Osteoblast (primary cell): Measurements from ENCODE around the gene TEDC2. TPM values are rescaled to one million over a fixed set of nuclear protein-coding genes. Genes with fewer than 3 reads are reported as not detected.

Experiments
- DNase-seq: peaks from one replicate; pipeline ENCODE4 v3.0.0; 2011; ENCODE audit warnings: low spot score, mixed read lengths; ENCODE audit not compliant: insufficient read length; ENCODE audit errors: missing footprints
- H2AFZ ChIP-seq: 2 replicates; pipeline ENCODE4 v1.6.0; 2011; ENCODE audit warnings: mild to moderate bottlenecking, low read length
- H3K27ac ChIP-seq: 2 replicates; pipeline ENCODE4 v1.5.1; 2011; ENCODE audit warnings: mild to moderate bottlenecking, low read depth, low read length, moderate library complexity
- H3K27me3 ChIP-seq: 2 replicates; pipeline ENCODE4 v1.6.0; 2012; ENCODE audit warnings: mild to moderate bottlenecking, control low read depth, inconsistent platforms, low read length, moderate library complexity; ENCODE audit not compliant: insufficient read depth
- H3K36me3 ChIP-seq: 2 replicates; pipeline ENCODE4 v1.5.1; 2011; ENCODE audit warnings: mild to moderate bottlenecking, low read length, control low read depth, moderate library complexity; ENCODE audit not compliant: insufficient read depth
- H3K4me1 ChIP-seq: 2 replicates; pipeline ENCODE4 v1.5.1; 2011; ENCODE audit warnings: mild to moderate bottlenecking, low read length, control low read depth, moderate library complexity; ENCODE audit not compliant: insufficient read depth
- H3K4me2 ChIP-seq: 2 replicates; pipeline ENCODE4 v1.6.0; 2011; ENCODE audit warnings: mild to moderate bottlenecking, low read length; ENCODE audit not compliant: insufficient read depth
- H3K4me3 ChIP-seq: fragments of 200-600 bp; sonication (generic); 3 replicates; pipeline ENCODE4 v1.5.1; 2012; ENCODE audit warnings: mild to moderate bottlenecking, low read length, inconsistent platforms; ENCODE audit not compliant: insufficient read depth
- H3K79me2 ChIP-seq: 2 replicates; pipeline ENCODE4 v1.6.0; 2012; ENCODE audit warnings: mild to moderate bottlenecking, low read length, control low read depth, inconsistent platforms; ENCODE audit not compliant: insufficient read depth
- H3K9me3 ChIP-seq: 2 replicates; pipeline ENCODE4 v1.5.1; 2011; ENCODE audit warnings: low read depth, low read length, control low read depth
- H4K20me1 ChIP-seq: 2 replicates; pipeline ENCODE4 v1.6.0; 2012; ENCODE audit warnings: mild to moderate bottlenecking, low read length, control low read depth; ENCODE audit not compliant: insufficient read depth
- total RNA-seq: library from RNA; depleted of rRNA; stranded (reverse); fragments of >200 nt; gene quantifications from 2 replicates; pipeline ENCODE4 v1.2.3, GENCODE V29; 2012
- TF ChIP-seq, protein P1 (sequence below): IDR thresholded peaks from 2 replicates; pipeline ENCODE4 v1.5.1; 2011; ENCODE audit warnings: mild to moderate bottlenecking, low read depth, low read length, moderate library complexity; ENCODE audit errors: extremely low read depth

TEDC2 gene
- total RNA-seq, 1 donor: 5.1 TPM

GRCh38 chr16:2501946-2502895 is 42.3 kb downstream of the TEDC2 start:
- TF ChIP-seq, protein P1, sequence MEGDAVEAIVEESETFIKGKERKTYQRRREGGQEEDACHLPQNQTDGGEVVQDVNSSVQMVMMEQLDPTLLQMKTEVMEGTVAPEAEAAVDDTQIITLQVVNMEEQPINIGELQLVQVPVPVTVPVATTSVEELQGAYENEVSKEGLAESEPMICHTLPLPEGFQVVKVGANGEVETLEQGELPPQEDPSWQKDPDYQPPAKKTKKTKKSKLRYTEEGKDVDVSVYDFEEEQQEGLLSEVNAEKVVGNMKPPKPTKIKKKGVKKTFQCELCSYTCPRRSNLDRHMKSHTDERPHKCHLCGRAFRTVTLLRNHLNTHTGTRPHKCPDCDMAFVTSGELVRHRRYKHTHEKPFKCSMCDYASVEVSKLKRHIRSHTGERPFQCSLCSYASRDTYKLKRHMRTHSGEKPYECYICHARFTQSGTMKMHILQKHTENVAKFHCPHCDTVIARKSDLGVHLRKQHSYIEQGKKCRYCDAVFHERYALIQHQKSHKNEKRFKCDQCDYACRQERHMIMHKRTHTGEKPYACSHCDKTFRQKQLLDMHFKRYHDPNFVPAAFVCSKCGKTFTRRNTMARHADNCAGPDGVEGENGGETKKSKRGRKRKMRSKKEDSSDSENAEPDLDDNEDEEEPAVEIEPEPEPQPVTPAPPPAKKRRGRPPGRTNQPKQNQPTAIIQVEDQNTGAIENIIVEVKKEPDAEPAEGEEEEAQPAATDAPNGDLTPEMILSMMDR: no peak
- H3K4me1 ChIP-seq: peaks cover 14% of the 10 kb centered on the region
- H3K36me3 ChIP-seq: peaks cover 6% of the 10 kb centered on the region
- H3K79me2 ChIP-seq: no peaks in the 10 kb centered on the region
- no peak overlapping the region for H3K4me2 ChIP-seq
- peak; percentile 60 for DNase-seq
- no peak overlapping the region for H3K27ac ChIP-seq
- H3K9me3 ChIP-seq: no peaks in the 10 kb centered on the region
- peaks cover 29% of the 10 kb centered on the region for H4K20me1 ChIP-seq
- H2AFZ ChIP-seq: no peak overlapping the region
- no peaks in the 10 kb centered on the region for H3K27me3 ChIP-seq
- H3K4me3 ChIP-seq: no peak overlapping the region

- no peak overlapping the region for H3K27ac ChIP-seq
- no peak overlapping the region for H3K4me2 ChIP-seq
- H3K79me2 ChIP-seq: no peaks in the 10 kb centered on the region
These were observed 45.8 kb downstream of the TEDC2 start for GRCh38 chr16:2505695-2506094.

GRCh38 chr16:2507052-2507659 is 47.2 kb downstream of the TEDC2 start:
- Histone ChIP-seq H3K36me3 (peaks cover 3% of the 10 kb centered on the region), H4K20me1 (peaks cover 7% of the 10 kb centered on the region), H3K4me1 (peaks cover 15% of the 10 kb centered on the region), H3K27ac (no peak overlapping the region), H3K27me3 (no peaks in the 10 kb centered on the region), H3K4me3 (no peak overlapping the region), H3K79me2 (no peaks in the 10 kb centered on the region), H3K9me3 (no peaks in the 10 kb centered on the region), H2AFZ (no peak overlapping the region), H3K4me2 (no peak overlapping the region)
- peak; percentile 65 for DNase-seq
- TF ChIP-seq, protein P1: no peak

More at GRCh38 chr16:2505695-2506094, 45.8 kb downstream of the TEDC2 start:
- no peak overlapping the region for H3K4me3 ChIP-seq
- peak; percentile 4 for DNase-seq
- TF ChIP-seq, protein P1: no peak
- H3K36me3 ChIP-seq: peaks cover 6% of the 10 kb centered on the region
- H3K9me3 ChIP-seq: no peaks in the 10 kb centered on the region
- H4K20me1 ChIP-seq: peaks cover 18% of the 10 kb centered on the region
- H2AFZ ChIP-seq: no peak overlapping the region
- H3K4me1 ChIP-seq: peaks cover 7% of the 10 kb centered on the region
- no peaks in the 10 kb centered on the region for H3K27me3 ChIP-seq

- peaks cover 3% of the 10 kb centered on the region for H3K36me3 ChIP-seq
- TF ChIP-seq, protein P1: no peak
- no peak overlapping the region for H2AFZ ChIP-seq
These were observed 47.8 kb downstream of the TEDC2 start for GRCh38 chr16:2507665-2508064.

More at GRCh38 chr16:2507665-2508064, 47.8 kb downstream of the TEDC2 start:
- peak; percentile 35 for DNase-seq
- no peaks in the 10 kb centered on the region for H3K79me2 ChIP-seq
- no peak overlapping the region for H3K27ac ChIP-seq
- H3K4me3 ChIP-seq: no peak overlapping the region
- H3K27me3 ChIP-seq: no peaks in the 10 kb centered on the region
- H3K9me3 ChIP-seq: no peaks in the 10 kb centered on the region
- H4K20me1 ChIP-seq: peaks cover 2% of the 10 kb centered on the region
- H3K4me1 ChIP-seq: peaks cover 12% of the 10 kb centered on the region
- no peak overlapping the region for H3K4me2 ChIP-seq
